Measurements from ENCODE around the gene EFL1.

DNA sequence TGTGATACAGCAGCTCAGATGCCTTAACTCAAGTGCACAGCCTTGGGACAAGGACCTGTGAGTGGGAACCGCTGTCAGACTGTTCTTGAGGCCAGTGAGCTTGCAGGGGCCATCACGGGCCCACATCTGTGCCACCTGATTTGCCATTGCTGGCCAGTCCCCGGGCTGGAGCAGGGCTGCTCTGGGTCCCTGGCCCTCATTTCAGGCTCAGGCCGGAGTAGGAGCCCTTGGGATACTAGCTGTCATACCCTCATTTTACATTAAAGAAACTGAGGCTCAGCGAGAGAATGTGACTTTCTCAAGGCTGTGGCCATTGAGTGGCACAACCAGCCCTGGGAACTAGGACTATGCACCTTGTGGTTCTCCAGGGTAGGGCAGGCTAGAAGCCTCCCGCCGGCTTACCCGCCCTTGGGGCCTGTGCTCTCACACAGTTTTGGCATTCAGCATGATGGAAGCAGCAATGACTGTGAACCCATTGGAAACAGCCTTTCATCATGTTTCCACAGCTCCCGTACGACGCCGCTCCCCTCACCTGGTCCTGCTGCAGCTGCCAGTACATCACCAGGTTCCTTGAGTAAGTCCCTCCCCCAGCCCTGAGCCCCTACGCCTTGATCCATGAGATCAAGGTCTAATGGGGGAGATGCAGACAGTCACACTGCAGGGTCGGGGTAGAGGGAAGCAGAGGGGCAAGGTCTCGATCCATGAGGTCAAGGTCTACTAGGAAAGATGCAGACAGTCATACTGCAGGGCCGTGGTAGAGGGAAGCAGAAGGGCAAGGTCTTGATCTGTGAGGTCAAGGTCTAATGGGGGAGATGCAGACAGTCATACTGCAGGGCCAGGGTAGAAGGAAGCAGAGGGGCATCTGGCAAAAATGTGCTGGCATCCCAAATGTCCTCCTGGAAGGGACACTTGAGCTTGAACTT is 44.5 kb upstream of the EFL1 start:
- TF ChIP-seq, protein P1, sequence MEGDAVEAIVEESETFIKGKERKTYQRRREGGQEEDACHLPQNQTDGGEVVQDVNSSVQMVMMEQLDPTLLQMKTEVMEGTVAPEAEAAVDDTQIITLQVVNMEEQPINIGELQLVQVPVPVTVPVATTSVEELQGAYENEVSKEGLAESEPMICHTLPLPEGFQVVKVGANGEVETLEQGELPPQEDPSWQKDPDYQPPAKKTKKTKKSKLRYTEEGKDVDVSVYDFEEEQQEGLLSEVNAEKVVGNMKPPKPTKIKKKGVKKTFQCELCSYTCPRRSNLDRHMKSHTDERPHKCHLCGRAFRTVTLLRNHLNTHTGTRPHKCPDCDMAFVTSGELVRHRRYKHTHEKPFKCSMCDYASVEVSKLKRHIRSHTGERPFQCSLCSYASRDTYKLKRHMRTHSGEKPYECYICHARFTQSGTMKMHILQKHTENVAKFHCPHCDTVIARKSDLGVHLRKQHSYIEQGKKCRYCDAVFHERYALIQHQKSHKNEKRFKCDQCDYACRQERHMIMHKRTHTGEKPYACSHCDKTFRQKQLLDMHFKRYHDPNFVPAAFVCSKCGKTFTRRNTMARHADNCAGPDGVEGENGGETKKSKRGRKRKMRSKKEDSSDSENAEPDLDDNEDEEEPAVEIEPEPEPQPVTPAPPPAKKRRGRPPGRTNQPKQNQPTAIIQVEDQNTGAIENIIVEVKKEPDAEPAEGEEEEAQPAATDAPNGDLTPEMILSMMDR (IDR thresholded peaks at IDR 0.05), result no peak
- TF ChIP-seq POLR2A (IDR thresholded peaks at IDR 0.05), result no peak

All from body of pancreas (tissue), 4 donors.